NCI-H748 (cell line): ENCODE data around the gene EFHC1.
"Not testable (repeated sequence)": the region's sequence is repeated elsewhere in the genome, so short reads cannot be mapped to it uniquely, and the experiment has no call there.

ENCODE experiments used
- DNase-seq: peaks from one replicate; lab custom pipeline; 2025; ENCODE audit not compliant: unreplicated experiment; lab: John Stamatoyannopoulos, UW

Gene EFHC1

GRCh38 chr6:52399511-52400312, 20.4 kb upstream of the EFHC1 start:
- DNase-seq: peak; percentile 67

GRCh38 chr6:52400313-52401041, 19.7 kb upstream of the EFHC1 start:
- no peak for DNase-seq

GRCh38 chr6:52403086-52403485, 17.1 kb upstream of the EFHC1 start:
- DNase-seq: no peak

GRCh38 chr6:52403627-52404026, 16.5 kb upstream of the EFHC1 start:
- peak; percentile 79 for DNase-seq

GRCh38 chr6:52405243-52405642, 14.9 kb upstream of the EFHC1 start:
- no peak for DNase-seq

- DNase-seq: peak; percentile 77
These were observed 12.7 kb upstream of the EFHC1 start for GRCh38 chr6:52407467-52407866.

GRCh38 chr6:52409499-52409898, 10.6 kb upstream of the EFHC1 start:
- DNase-seq: no peak

- no peak for DNase-seq
These were observed 9.2 kb upstream of the EFHC1 start for GRCh38 chr6:52410979-52411378.

GRCh38 chr6:52411911-52412310, 8.2 kb upstream of the EFHC1 start:
- DNase-seq: no peak

- no peak for DNase-seq
These were observed 4.8 kb upstream of the EFHC1 start for GRCh38 chr6:52415333-52415732.

GRCh38 chr6:52415917-52416628, 4.1 kb upstream of the EFHC1 start:
- DNase-seq: no peak

GRCh38 chr6:52416629-52417151, 3.5 kb upstream of the EFHC1 start:
- DNase-seq: peak; percentile 76

GRCh38 chr6:52417675-52418111, 2.4 kb upstream of the EFHC1 start:
- DNase-seq: no peak

- no peak for DNase-seq
These were observed 1.5 kb upstream of the EFHC1 start for GRCh38 chr6:52418606-52419005.

- DNase-seq: peak; percentile 87
These were observed 671 bp downstream of the EFHC1 start for GRCh38 chr6:52420668-52421358.

GRCh38 chr6:52422156-52422555, 2.0 kb downstream of the EFHC1 start:
- DNase-seq: no peak

GRCh38 chr6:52423448-52423847, 3.3 kb downstream of the EFHC1 start:
- DNase-seq: no peak

GRCh38 chr6:52423971-52424381, 3.8 kb downstream of the EFHC1 start:
- DNase-seq: no peak

- no peak for DNase-seq
These were observed 4.4 kb downstream of the EFHC1 start for GRCh38 chr6:52424513-52424912.

- DNase-seq: no peak
These were observed 6.5 kb downstream of the EFHC1 start for GRCh38 chr6:52426667-52427066.

GRCh38 chr6:52433294-52433693, 13.2 kb downstream of the EFHC1 start:
- not testable (repeated sequence) for DNase-seq
